ENCODE measurements around the gene SLC17A7.

Gene SLC17A7

DNA sequence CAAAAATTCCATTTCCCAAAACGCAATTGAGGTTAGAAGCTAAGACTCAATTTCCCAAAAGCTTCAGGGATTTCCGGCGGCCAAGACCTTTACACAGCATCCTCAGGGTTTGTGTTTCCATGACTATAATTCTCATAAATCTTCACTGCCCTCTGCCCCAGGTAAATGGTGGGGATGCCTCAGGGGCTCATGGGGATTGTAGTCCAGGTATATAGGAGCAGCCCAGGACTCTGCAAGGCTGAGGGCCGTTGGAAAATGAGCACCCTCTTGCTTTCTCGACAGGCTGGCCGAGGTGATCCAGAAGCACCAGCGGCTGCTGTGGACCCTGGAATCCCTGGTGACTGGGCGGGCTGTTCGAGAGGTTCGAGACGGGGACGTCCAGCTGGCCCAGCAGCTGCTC lies 18.1 kb upstream of the SLC17A7 start:
- no peak for TF ChIP-seq EZH2phosphoT487 (IDR thresholded peaks at IDR 0.05; ENCODE audit: low read depth)
- TF ChIP-seq, protein P1, sequence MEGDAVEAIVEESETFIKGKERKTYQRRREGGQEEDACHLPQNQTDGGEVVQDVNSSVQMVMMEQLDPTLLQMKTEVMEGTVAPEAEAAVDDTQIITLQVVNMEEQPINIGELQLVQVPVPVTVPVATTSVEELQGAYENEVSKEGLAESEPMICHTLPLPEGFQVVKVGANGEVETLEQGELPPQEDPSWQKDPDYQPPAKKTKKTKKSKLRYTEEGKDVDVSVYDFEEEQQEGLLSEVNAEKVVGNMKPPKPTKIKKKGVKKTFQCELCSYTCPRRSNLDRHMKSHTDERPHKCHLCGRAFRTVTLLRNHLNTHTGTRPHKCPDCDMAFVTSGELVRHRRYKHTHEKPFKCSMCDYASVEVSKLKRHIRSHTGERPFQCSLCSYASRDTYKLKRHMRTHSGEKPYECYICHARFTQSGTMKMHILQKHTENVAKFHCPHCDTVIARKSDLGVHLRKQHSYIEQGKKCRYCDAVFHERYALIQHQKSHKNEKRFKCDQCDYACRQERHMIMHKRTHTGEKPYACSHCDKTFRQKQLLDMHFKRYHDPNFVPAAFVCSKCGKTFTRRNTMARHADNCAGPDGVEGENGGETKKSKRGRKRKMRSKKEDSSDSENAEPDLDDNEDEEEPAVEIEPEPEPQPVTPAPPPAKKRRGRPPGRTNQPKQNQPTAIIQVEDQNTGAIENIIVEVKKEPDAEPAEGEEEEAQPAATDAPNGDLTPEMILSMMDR (IDR thresholded peaks at IDR 0.05; ENCODE audit: low read depth, low read length) = no peak
- Histone ChIP-seq H3K4me2 (ENCODE audit: low read length) (no peak overlapping the region), H3K4me3 (ENCODE audit: low read length) (no peak overlapping the region), H3K27me3 (ENCODE audit: low read depth, low read length) (no peaks in the 10 kb centered on the region), H3K9ac (ENCODE audit: low read length) (no peak overlapping the region), H3K79me2 (ENCODE audit: low read length) (peaks cover 4% of the 10 kb centered on the region), H3K27ac (ENCODE audit: low read length) (no peak overlapping the region), H3K9me3 (ENCODE audit: insufficient read depth, low read length) (no peaks in the 10 kb centered on the region), H3K4me1 (ENCODE audit: low read length) (peaks cover 8% of the 10 kb centered on the region), H3K36me3 (replicated peaks; ENCODE audit: low read depth, low read length) (peaks cover 11% of the 10 kb centered on the region), H4K20me1 (ENCODE audit: insufficient read depth, low read length) (no peaks in the 10 kb centered on the region), H2AFZ (ENCODE audit: low read depth, low read length) (no peak overlapping the region)

DNA sequence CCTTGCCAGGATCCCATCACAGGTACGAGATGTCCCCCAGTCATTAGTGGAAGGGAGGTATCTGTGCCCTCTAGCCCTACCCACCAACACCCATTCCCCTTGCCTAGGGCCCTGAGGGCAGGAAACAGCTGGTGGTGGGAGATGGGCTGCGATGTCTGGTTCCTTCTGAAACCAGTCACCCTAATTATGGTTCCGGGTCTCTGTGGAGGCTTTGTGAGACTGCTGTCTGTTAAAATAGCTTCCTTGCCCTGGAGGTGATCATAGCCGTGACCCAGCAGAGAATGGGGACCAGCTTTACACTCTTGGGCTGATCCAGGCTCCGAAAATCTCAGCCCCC lies 17.2 kb upstream of the SLC17A7 start:
- H3K4me1 ChIP-seq (ENCODE audit: low read length) = peaks cover 12% of the 10 kb centered on the region
- H2AFZ ChIP-seq (ENCODE audit: low read depth, low read length) = no peak overlapping the region
- H3K9ac ChIP-seq (ENCODE audit: low read length) = no peak overlapping the region
- TF ChIP-seq, protein P1 (IDR thresholded peaks at IDR 0.05; ENCODE audit: low read depth, low read length) = no peak
- TF ChIP-seq EZH2phosphoT487 (IDR thresholded peaks at IDR 0.05; ENCODE audit: low read depth) = no peak
- H3K36me3 ChIP-seq (replicated peaks; ENCODE audit: low read depth, low read length) = peaks cover 14% of the 10 kb centered on the region
- no peaks in the 10 kb centered on the region for H3K9me3 ChIP-seq (ENCODE audit: insufficient read depth, low read length)
- H3K79me2 ChIP-seq (ENCODE audit: low read length) = peaks cover 13% of the 10 kb centered on the region
- no peak overlapping the region for H3K27ac ChIP-seq (ENCODE audit: low read length)
- no peaks in the 10 kb centered on the region for H4K20me1 ChIP-seq (ENCODE audit: insufficient read depth, low read length)
- no peak overlapping the region for H3K4me2 ChIP-seq (ENCODE audit: low read length)
- no peaks in the 10 kb centered on the region for H3K27me3 ChIP-seq (ENCODE audit: low read depth, low read length)
- no peak overlapping the region for H3K4me3 ChIP-seq (ENCODE audit: low read length)

DNA sequence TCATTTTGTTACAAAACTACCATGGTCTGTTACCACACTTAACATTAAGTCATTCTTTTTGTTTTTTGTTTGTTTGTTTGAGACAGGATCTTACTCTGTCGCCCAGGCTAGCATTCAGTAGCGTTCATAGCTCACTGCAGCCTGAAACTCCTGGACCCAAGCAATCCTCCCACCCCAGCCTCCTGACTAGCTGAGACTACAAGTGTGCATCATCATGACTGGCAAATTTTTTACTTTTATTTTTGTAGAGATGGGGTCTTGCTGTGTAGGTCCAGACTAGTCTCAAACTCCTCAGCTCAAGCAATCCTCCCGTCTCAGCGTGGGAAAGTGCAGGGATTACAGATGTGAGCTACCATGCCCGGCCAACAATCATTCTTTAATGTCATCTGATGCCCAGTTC lies 15.0 kb upstream of the SLC17A7 start:
- H3K4me2 ChIP-seq (ENCODE audit: low read length) = no peak overlapping the region
- H4K20me1 ChIP-seq (ENCODE audit: insufficient read depth, low read length) = no peaks in the 10 kb centered on the region
- H3K27ac ChIP-seq (ENCODE audit: low read length) = no peak overlapping the region
- H3K9ac ChIP-seq (ENCODE audit: low read length) = no peak overlapping the region
- no peaks in the 10 kb centered on the region for H3K27me3 ChIP-seq (ENCODE audit: low read depth, low read length)
- H3K9me3 ChIP-seq (ENCODE audit: insufficient read depth, low read length) = no peaks in the 10 kb centered on the region
- peaks cover 10% of the 10 kb centered on the region for H3K36me3 ChIP-seq (replicated peaks; ENCODE audit: low read depth, low read length)
- peaks cover 16% of the 10 kb centered on the region for H3K4me1 ChIP-seq (ENCODE audit: low read length)
- H2AFZ ChIP-seq (ENCODE audit: low read depth, low read length) = no peak overlapping the region
- TF ChIP-seq, protein P1 (IDR thresholded peaks at IDR 0.05; ENCODE audit: low read depth, low read length) = no peak
- TF ChIP-seq EZH2phosphoT487 (IDR thresholded peaks at IDR 0.05; ENCODE audit: low read depth) = no peak
- no peak overlapping the region for H3K4me3 ChIP-seq (ENCODE audit: low read length)
- peaks cover 16% of the 10 kb centered on the region for H3K79me2 ChIP-seq (ENCODE audit: low read length)

DNA sequence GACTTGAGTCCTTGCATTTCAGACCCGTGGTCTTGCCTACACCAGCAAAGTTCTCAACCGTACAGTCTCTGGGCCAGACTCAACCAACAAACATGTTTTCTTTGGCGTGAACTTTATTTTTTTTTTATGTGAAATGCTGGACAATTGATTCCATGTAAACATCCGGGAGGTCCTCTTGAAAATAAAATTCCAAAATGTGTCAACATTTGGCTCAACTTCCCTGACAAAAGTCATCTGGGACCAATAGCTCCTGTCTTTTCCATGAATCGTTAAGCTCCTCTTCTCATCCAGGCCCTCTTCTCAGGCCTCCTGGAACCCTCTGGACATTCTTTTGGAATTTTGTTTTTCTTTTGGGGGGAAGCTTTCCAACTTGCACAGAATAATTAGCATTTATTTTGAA lies 14.4 kb upstream of the SLC17A7 start:
- peaks cover 22% of the 10 kb centered on the region for H3K79me2 ChIP-seq (ENCODE audit: low read length)
- H4K20me1 ChIP-seq (ENCODE audit: insufficient read depth, low read length) = no peaks in the 10 kb centered on the region
- H3K9me3 ChIP-seq (ENCODE audit: insufficient read depth, low read length) = no peaks in the 10 kb centered on the region
- no peak overlapping the region for H3K4me3 ChIP-seq (ENCODE audit: low read length)
- H3K27me3 ChIP-seq (ENCODE audit: low read depth, low read length) = no peaks in the 10 kb centered on the region
- TF ChIP-seq EZH2phosphoT487 (IDR thresholded peaks at IDR 0.05; ENCODE audit: low read depth) = no peak
- TF ChIP-seq, protein P1 (IDR thresholded peaks at IDR 0.05; ENCODE audit: low read depth, low read length) = no peak
- no peak overlapping the region for H3K4me2 ChIP-seq (ENCODE audit: low read length)
- H2AFZ ChIP-seq (ENCODE audit: low read depth, low read length) = no peak overlapping the region
- H3K9ac ChIP-seq (ENCODE audit: low read length) = no peak overlapping the region
- H3K4me1 ChIP-seq (ENCODE audit: low read length) = peaks cover 18% of the 10 kb centered on the region
- H3K27ac ChIP-seq (ENCODE audit: low read length) = no peak overlapping the region
- peaks cover 10% of the 10 kb centered on the region for H3K36me3 ChIP-seq (replicated peaks; ENCODE audit: low read depth, low read length)
